SK-N-SH treated with all-trans-retinoic acid at 6 μM for 48 hours (cell line): ENCODE data around the gene CRYBG1.

ENCODE experiments used
- ATAC-seq: fragments of 200-7000 bp; cut with Tn5 transposase; 3 replicates; pipeline ENCODE4 v1.9.1; 2020; ENCODE audit warnings: mild to moderate bottlenecking, moderate library complexity
- ARNTL ChIP-seq: fragments of 450-650 bp; formaldehyde crosslinking; IDR thresholded peaks from 2 replicates; pipeline ENCODE4 v1.5.0; 2020; ENCODE audit warnings: low read depth, mild to moderate bottlenecking, moderate library complexity, borderline replicate concordance
- CSDC2 ChIP-seq: fragments of 250-450 bp; sonication (Bioruptor Pico); IDR thresholded peaks from 2 replicates; pipeline ENCODE4 v1.5.0; 2020; ENCODE audit warnings: mild to moderate bottlenecking, moderate library complexity
- ESRRG ChIP-seq: fragments of 250-450 bp; sonication (Bioruptor Pico); IDR thresholded peaks from 2 replicates; pipeline ENCODE4 v1.6.1; 2021; ENCODE audit warnings: mild to moderate bottlenecking
- GLIS3 ChIP-seq: fragments of 250-450 bp; sonication (Bioruptor Pico); IDR thresholded peaks from 2 replicates; pipeline ENCODE4 v1.5.0; 2020; ENCODE audit warnings: mild to moderate bottlenecking, moderate library complexity
- ISL1 ChIP-seq: fragments of 250-450 bp; sonication (Bioruptor Pico); IDR thresholded peaks from 2 replicates; pipeline ENCODE4 v2.1.2; 2022; ENCODE audit warnings: mild to moderate bottlenecking, moderate library complexity
- OSR1 ChIP-seq: fragments of 250-450 bp; sonication (Bioruptor Pico); IDR thresholded peaks from 2 replicates; pipeline ENCODE4 v1.8.0; 2022; ENCODE audit warnings: moderate library complexity, mild to moderate bottlenecking, inconsistent platforms
- PPARA ChIP-seq: fragments of 250-450 bp; sonication (Bioruptor Pico); IDR thresholded peaks from 2 replicates; pipeline ENCODE4 v1.5.0; 2020; ENCODE audit warnings: mild to moderate bottlenecking, borderline replicate concordance
- RARB ChIP-seq: fragments of 250-450 bp; sonication (Bioruptor Pico); IDR thresholded peaks from 2 replicates; pipeline ENCODE4 v1.8.0; 2021; ENCODE audit warnings: mild to moderate bottlenecking, moderate library complexity
- SNAI2 ChIP-seq: fragments of 250-450 bp; sonication (Bioruptor Pico); IDR thresholded peaks from 2 replicates; pipeline ENCODE4 v1.5.0; 2020; ENCODE audit warnings: mild to moderate bottlenecking, moderate library complexity
- TCF4 ChIP-seq: fragments of 250-450 bp; sonication (Bioruptor Pico); IDR thresholded peaks from 2 replicates; pipeline ENCODE4 v1.8.0; 2021; ENCODE audit warnings: mild to moderate bottlenecking, moderate library complexity, borderline replicate concordance
- TOX ChIP-seq: fragments of 250-450 bp; sonication (Bioruptor Pico); IDR thresholded peaks from 2 replicates; pipeline ENCODE4 v1.8.0; 2021; ENCODE audit warnings: mild to moderate bottlenecking, moderate library complexity, borderline replicate concordance
- ZC3H10 ChIP-seq: fragments of 250-450 bp; sonication (Bioruptor Pico); IDR thresholded peaks from 2 replicates; pipeline ENCODE4 v1.5.1; 2021; ENCODE audit warnings: mild to moderate bottlenecking, moderate library complexity
- ZFP3 ChIP-seq: fragments of 250-450 bp; sonication (Bioruptor Pico); IDR thresholded peaks from 2 replicates; pipeline ENCODE4 v1.5.0; 2020; ENCODE audit warnings: mild to moderate bottlenecking, moderate library complexity
- ZNF565 ChIP-seq: fragments of 450-650 bp; formaldehyde crosslinking; conservative IDR thresholded peaks from 2 replicates; pipeline ENCODE4 v1.5.0; 2020; ENCODE audit warnings: low read depth, mild to moderate bottlenecking, moderate library complexity
- ZNF70 ChIP-seq: fragments of 450-650 bp; formaldehyde crosslinking; IDR thresholded peaks from 2 replicates; pipeline ENCODE4 v1.5.0; 2020; ENCODE audit warnings: mild to moderate bottlenecking, moderate library complexity
- ZNF8 ChIP-seq: fragments of 450-650 bp; formaldehyde crosslinking; IDR thresholded peaks from 2 replicates; pipeline ENCODE4 v1.5.0; 2020; ENCODE audit warnings: mild to moderate bottlenecking, moderate library complexity
- TF ChIP-seq, protein P1 (sequence below): fragments of 250-450 bp; sonication (Bioruptor Pico); IDR thresholded peaks from 2 replicates; pipeline ENCODE4 v1.8.0; 2020; ENCODE audit warnings: mild to moderate bottlenecking, moderate library complexity, borderline replicate concordance
- TF ChIP-seq, protein P2 (sequence below): fragments of 250-450 bp; sonication (Bioruptor Pico); IDR thresholded peaks from 2 replicates; pipeline ENCODE4 v1.5.1; 2021; ENCODE audit warnings: mild to moderate bottlenecking, moderate library complexity
- TF ChIP-seq, protein P3 (sequence below): fragments of 250-450 bp; sonication (Bioruptor Pico); IDR thresholded peaks from 2 replicates; pipeline ENCODE4 v1.5.1; 2020; ENCODE audit warnings: low read depth, mild to moderate bottlenecking, moderate library complexity
- TF ChIP-seq, protein P4 (sequence below): fragments of 250-450 bp; sonication (Bioruptor Pico); IDR thresholded peaks from 2 replicates; pipeline ENCODE4 v1.5.0; 2020; ENCODE audit warnings: mild to moderate bottlenecking, moderate library complexity

The CRYBG1 gene

DNA sequence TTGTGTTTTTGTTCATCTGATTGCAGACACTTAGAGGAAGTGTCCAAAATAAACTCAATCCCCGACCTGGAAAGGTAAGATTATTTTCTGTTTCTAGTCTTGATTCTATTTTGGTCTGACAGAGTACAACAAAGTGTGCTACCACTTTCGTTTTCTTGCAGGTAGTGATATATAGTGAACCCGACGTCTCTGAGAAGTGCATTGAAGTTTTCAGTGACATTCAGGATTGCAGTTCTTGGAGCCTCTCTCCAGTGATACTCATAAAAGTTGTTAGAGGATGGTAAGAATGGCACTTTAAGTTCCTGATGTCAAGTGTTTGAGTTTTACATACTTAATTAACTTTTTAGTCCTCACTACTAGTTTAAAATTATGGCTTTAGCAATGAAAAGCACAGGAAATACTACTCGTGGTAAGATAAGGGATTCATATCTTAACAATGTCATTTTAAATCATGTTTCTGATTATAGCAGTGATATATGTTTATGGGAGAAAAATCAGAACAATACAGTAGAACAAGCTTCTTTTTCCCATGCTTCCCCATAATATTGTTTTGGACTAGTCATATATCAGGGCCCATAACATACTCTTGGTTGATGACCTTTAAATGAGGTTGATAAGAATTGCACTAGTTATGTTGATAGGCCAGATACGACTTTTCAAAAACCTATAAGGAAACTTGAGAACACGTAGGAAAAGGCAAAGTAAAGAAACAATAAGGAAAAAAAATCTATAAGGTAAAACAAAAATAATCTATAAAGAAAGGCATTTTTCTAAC, 164.8 kb downstream of the CRYBG1 start:
- TF ChIP-seq CSDC2 (CRISPR knock-in tag) (no peak), ZC3H10 (CRISPR knock-in tag) (no peak), GLIS3 (no peak), TOX (CRISPR knock-in tag) (no peak), ZFP3 (CRISPR knock-in tag) (no peak), TCF4 (CRISPR knock-in tag) (no peak), PPARA (CRISPR knock-in tag) (no peak), RARB (no peak), ESRRG (CRISPR knock-in tag) (no peak)
- TF ChIP-seq, protein P1, sequence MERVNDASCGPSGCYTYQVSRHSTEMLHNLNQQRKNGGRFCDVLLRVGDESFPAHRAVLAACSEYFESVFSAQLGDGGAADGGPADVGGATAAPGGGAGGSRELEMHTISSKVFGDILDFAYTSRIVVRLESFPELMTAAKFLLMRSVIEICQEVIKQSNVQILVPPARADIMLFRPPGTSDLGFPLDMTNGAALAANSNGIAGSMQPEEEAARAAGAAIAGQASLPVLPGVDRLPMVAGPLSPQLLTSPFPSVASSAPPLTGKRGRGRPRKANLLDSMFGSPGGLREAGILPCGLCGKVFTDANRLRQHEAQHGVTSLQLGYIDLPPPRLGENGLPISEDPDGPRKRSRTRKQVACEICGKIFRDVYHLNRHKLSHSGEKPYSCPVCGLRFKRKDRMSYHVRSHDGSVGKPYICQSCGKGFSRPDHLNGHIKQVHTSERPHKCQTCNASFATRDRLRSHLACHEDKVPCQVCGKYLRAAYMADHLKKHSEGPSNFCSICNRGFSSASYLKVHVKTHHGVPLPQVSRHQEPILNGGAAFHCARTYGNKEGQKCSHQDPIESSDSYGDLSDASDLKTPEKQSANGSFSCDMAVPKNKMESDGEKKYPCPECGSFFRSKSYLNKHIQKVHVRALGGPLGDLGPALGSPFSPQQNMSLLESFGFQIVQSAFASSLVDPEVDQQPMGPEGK (CRISPR knock-in tag) = no peak
- TF ChIP-seq, protein P2, sequence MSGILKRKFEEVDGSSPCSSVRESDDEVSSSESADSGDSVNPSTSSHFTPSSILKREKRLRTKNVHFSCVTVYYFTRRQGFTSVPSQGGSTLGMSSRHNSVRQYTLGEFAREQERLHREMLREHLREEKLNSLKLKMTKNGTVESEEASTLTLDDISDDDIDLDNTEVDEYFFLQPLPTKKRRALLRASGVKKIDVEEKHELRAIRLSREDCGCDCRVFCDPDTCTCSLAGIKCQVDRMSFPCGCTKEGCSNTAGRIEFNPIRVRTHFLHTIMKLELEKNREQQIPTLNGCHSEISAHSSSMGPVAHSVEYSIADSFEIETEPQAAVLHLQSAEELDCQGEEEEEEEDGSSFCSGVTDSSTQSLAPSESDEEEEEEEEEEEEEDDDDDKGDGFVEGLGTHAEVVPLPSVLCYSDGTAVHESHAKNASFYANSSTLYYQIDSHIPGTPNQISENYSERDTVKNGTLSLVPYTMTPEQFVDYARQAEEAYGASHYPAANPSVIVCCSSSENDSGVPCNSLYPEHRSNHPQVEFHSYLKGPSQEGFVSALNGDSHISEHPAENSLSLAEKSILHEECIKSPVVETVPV (CRISPR knock-in tag) = no peak
- TF ChIP-seq, protein P3, sequence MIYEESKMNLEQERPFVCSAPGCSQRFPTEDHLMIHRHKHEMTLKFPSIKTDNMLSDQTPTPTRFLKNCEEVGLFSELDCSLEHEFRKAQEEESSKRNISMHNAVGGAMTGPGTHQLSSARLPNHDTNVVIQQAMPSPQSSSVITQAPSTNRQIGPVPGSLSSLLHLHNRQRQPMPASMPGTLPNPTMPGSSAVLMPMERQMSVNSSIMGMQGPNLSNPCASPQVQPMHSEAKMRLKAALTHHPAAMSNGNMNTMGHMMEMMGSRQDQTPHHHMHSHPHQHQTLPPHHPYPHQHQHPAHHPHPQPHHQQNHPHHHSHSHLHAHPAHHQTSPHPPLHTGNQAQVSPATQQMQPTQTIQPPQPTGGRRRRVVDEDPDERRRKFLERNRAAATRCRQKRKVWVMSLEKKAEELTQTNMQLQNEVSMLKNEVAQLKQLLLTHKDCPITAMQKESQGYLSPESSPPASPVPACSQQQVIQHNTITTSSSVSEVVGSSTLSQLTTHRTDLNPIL (CRISPR knock-in tag) = no peak
- peak; percentile 56 for ATAC-seq

DNA sequence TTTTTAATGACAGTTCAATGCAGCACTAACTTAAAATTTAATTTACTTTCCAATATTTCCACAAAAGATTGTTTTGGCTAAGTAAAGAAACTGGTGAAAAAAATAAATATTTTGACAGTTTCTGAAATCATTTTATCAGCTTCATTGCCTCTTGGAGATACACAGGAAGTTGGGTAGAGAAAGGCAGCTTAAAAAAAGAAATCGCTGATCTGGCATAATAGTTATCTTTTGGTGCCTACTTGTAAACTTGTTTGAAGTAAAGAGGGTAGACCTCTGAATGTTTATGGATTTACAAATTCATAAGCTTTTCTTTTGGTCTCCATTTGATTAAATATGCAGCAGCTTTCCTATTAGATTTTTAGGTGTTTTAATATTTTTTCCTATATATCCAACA, 165.4 kb downstream of the CRYBG1 start:
- no peak for TF ChIP-seq ZNF565
- TF ChIP-seq ZFP3 (CRISPR knock-in tag) = no peak
- TF ChIP-seq ZC3H10 (CRISPR knock-in tag) = no peak
- TF ChIP-seq ISL1 = no peak
- TF ChIP-seq RARB = no peak
- no peak for TF ChIP-seq PPARA (CRISPR knock-in tag)
- no peak for TF ChIP-seq ARNTL (CRISPR knock-in tag)
- TF ChIP-seq, protein P3 (CRISPR knock-in tag) = no peak
- no peak for TF ChIP-seq TCF4 (CRISPR knock-in tag)
- no peak for TF ChIP-seq ZNF70
- no peak for TF ChIP-seq GLIS3
- TF ChIP-seq ZNF8 = no peak
- no peak for TF ChIP-seq SNAI2
- TF ChIP-seq, protein P4, sequence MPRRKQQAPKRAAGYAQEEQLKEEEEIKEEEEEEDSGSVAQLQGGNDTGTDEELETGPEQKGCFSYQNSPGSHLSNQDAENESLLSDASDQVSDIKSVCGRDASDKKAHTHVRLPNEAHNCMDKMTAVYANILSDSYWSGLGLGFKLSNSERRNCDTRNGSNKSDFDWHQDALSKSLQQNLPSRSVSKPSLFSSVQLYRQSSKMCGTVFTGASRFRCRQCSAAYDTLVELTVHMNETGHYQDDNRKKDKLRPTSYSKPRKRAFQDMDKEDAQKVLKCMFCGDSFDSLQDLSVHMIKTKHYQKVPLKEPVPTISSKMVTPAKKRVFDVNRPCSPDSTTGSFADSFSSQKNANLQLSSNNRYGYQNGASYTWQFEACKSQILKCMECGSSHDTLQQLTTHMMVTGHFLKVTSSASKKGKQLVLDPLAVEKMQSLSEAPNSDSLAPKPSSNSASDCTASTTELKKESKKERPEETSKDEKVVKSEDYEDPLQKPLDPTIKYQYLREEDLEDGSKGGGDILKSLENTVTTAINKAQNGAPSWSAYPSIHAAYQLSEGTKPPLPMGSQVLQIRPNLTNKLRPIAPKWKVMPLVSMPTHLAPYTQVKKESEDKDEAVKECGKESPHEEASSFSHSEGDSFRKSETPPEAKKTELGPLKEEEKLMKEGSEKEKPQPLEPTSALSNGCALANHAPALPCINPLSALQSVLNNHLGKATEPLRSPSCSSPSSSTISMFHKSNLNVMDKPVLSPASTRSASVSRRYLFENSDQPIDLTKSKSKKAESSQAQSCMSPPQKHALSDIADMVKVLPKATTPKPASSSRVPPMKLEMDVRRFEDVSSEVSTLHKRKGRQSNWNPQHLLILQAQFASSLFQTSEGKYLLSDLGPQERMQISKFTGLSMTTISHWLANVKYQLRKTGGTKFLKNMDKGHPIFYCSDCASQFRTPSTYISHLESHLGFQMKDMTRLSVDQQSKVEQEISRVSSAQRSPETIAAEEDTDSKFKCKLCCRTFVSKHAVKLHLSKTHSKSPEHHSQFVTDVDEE (CRISPR knock-in tag) = no peak
- TF ChIP-seq, protein P2 (CRISPR knock-in tag) = no peak
- TF ChIP-seq, protein P1 (CRISPR knock-in tag) = no peak
- no peak for TF ChIP-seq OSR1 (CRISPR knock-in tag)
- ATAC-seq = no peak
